HepG2 (cell line): Measurements from ENCODE around the gene RGS6.

Experiments used
- CTCF ChIP-seq: sonication (generic); formaldehyde crosslinking; IDR thresholded peaks from 2 replicates; pipeline ENCODE4 v1.5.0; 2020; ENCODE audit warnings: mild to moderate bottlenecking, missing genetic modification reagents, moderate library complexity
- NFYC ChIP-seq: IDR thresholded peaks from 2 replicates; pipeline ENCODE4 v1.6.1; 2016; ENCODE audit warnings: missing genetic modification reagents, missing compliant biosample characterization

- TF ChIP-seq CTCF (CRISPR knock-in tag) (no peak), NFYC (CRISPR knock-in tag) (no peak)
These were observed 269.4 kb downstream of the RGS6 start for GRCh38 chr14:72201645-72202044.
